Suprapubic skin (tissue), 4 donors: ENCODE measurements around the gene C14orf119. TPM values are rescaled to one million over a fixed set of nuclear protein-coding genes. Genes with fewer than 3 reads are reported as not detected.
"Not testable (repeated sequence)": the region's sequence is repeated elsewhere in the genome, so short reads cannot be mapped to it uniquely, and the experiment has no call there.

Source experiments
- DNase-seq, 2 donors: peaks; one replicate each; pipeline ENCODE4 v3.0.0-alpha.2; 2019; ENCODE audit warnings: low spot score in 2 of 2
- H3K27ac ChIP-seq: fragments of 200-600 bp; sonication (generic); one replicate; pipeline ENCODE4 v1.5.1; 2019
- H3K27me3 ChIP-seq: fragments of 200-600 bp; sonication (generic); one replicate; pipeline ENCODE4 v1.5.1; 2019
- H3K36me3 ChIP-seq: fragments of 200-600 bp; sonication (generic); one replicate; pipeline ENCODE4 v1.5.1; 2019
- H3K4me1 ChIP-seq: fragments of 200-600 bp; sonication (generic); one replicate; pipeline ENCODE4 v1.5.1; 2019
- H3K4me3 ChIP-seq: fragments of 200-600 bp; sonication (generic); one replicate; pipeline ENCODE4 v1.5.1; 2019; ENCODE audit warnings: mild to moderate bottlenecking
- H3K9me3 ChIP-seq: fragments of 200-600 bp; sonication (generic); one replicate; pipeline ENCODE4 v1.5.1; 2019
- EP300 ChIP-seq: sonication (generic); formaldehyde crosslinking; IDR thresholded peaks from one replicate; pipeline ENCODE4 v1.6.1; 2017; ENCODE audit warnings: antibody characterized with exemption
- POLR2A ChIP-seq, 2 donors: fragments of 450-650 bp; IDR thresholded peaks; one replicate each; pipeline ENCODE4 v1.6.1; 2017; ENCODE audit warnings: antibody characterized with exemption in 2 of 2, mild to moderate bottlenecking in 2 of 2, moderate library complexity in 2 of 2
- POLR2AphosphoS5 ChIP-seq, 3 donors: sonication (generic); formaldehyde crosslinking; IDR thresholded peaks; one replicate each; pipeline ENCODE4 v1.6.1; 2017; ENCODE audit warnings: antibody characterized with exemption in 3 of 3
- WGBS: methylation state at CpG from one replicate; pipeline ENCODE4 v1.1.5; 2018; 5-methylcytosine and 5-hydroxymethylcytosine counted together
- total RNA-seq, 4 donors: library from RNA; depleted of rRNA; stranded (reverse); fragments of >200 nt; gene quantifications; one replicate each; pipeline ENCODE4 v1.1.0, GENCODE V29; 2016
- TF ChIP-seq, protein P1 (sequence below), 2 donors: fragments of 200-600 bp in 1 of 2; fragments of 450-650 bp in 1 of 2; sonication (generic) in 1 of 2; IDR thresholded peaks; one replicate each; pipeline ENCODE4 v1.5.1; 2016 to 2019; ENCODE audit warnings: antibody characterized with exemption in 2 of 2, mild to moderate bottlenecking in 1 of 2, moderate library complexity in 1 of 2

The C14orf119 gene
- total RNA-seq, 4 donors from 2014 or later, result 10.1 to 22.7 (median 18.6) TPM

DNA sequence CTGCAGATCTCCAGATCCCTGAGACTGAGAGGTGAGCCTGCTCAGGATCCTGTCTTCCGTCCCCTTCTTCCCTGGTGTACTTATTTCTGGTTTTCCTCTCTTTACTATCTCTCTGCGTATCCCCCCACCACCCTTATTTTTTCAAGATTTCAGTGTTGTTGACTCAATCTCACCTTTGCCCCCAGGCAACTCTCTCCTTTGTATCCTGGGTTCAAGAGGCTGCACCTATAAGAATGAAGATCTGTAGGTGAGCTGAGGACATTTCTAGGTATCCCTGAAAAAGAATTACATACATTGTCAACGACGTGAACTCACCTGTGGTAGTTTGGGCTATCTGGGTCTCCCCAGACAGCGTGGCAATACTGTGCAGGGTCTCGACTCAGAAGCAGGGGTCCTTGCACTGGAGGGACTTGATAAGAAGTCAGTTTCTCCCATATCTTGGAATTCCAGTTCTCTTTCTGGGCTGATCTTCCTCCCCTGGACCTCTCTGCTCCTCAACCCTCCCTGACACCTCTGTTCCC, 8.8 kb downstream of the C14orf119 start:
- H3K27ac ChIP-seq, result no peak overlapping the region
- no peak for DNase-seq
- TF ChIP-seq, protein P1, sequence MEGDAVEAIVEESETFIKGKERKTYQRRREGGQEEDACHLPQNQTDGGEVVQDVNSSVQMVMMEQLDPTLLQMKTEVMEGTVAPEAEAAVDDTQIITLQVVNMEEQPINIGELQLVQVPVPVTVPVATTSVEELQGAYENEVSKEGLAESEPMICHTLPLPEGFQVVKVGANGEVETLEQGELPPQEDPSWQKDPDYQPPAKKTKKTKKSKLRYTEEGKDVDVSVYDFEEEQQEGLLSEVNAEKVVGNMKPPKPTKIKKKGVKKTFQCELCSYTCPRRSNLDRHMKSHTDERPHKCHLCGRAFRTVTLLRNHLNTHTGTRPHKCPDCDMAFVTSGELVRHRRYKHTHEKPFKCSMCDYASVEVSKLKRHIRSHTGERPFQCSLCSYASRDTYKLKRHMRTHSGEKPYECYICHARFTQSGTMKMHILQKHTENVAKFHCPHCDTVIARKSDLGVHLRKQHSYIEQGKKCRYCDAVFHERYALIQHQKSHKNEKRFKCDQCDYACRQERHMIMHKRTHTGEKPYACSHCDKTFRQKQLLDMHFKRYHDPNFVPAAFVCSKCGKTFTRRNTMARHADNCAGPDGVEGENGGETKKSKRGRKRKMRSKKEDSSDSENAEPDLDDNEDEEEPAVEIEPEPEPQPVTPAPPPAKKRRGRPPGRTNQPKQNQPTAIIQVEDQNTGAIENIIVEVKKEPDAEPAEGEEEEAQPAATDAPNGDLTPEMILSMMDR (IDR thresholded peaks at IDR 0.05), result no peak
- TF ChIP-seq EP300 (no peak), POLR2A (IDR thresholded peaks at IDR 0.05) (no peak), POLR2AphosphoS5 (IDR thresholded peaks at IDR 0.05) (no peak)
- no peaks in the 10 kb centered on the region for H3K36me3 ChIP-seq
- H3K4me1 ChIP-seq, result no peaks in the 10 kb centered on the region
- no peak overlapping the region for H3K4me3 ChIP-seq
- H3K27me3 ChIP-seq, result no peaks in the 10 kb centered on the region
- H3K9me3 ChIP-seq, result no peaks in the 10 kb centered on the region
- 92% methylated on average over 6 of the region's 6 CpGs for WGBS

DNA sequence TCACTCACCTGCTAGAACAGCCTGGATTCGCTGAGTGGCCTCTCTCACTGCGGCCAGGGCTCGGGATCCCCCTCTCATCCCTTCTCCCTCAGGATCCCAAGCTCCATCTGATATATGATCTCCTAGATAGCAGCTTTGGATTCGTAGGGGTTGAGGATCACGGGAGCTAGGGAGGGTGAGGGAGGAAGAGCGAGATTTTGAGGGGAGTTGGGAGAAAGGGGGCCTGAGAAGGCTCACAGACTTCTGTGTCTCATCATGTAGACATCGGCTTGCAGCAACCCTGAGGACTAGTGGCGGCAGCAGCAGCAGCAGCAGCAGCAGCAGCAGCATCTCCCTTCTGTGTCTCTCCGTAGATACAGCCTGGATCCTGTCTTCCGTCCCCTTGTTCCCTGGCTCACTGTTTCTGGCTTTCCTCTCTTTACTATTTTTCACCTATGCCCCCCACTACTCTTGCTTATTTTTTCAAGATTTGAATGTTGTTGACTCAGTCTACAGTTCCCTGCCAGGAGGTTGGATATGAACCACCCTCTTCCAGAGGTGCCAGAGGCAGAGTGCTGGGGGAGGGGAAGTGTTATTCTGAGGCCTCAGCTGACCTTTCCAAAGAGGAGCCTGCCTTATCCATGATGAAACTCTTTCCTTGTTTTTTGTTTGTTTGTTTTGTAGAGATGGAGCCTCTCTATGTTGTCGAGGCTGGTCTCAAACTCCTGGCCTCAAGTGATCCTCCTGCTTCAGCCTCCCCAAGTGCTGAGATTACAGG, 9.5 kb downstream of the C14orf119 start, which contains the start of gene CIROP:
Gene CIROP, minus strand, starts transcription at position 399 of the 757 bp plus-strand sequence. Its CDS starts 69 bp downstream, at position 330.
- TF ChIP-seq POLR2A (IDR thresholded peaks at IDR 0.05), result no peak
- TF ChIP-seq EP300, result no peak
- Histone ChIP-seq H3K27ac (no peak within 1 kb of the TSS), H3K4me3 (no peak within 1 kb of the TSS), H3K9me3 (no peaks in the 10 kb centered on the region), H3K27me3 (no peaks in the 10 kb centered on the region), H3K4me1 (no peaks in the 10 kb centered on the region), H3K36me3 (no peaks in the 10 kb centered on the region)
- 68% methylated on average over 11 of the region's 11 CpGs for WGBS
- peak in 1 of 2 donors; percentile 48 for DNase-seq

DNA sequence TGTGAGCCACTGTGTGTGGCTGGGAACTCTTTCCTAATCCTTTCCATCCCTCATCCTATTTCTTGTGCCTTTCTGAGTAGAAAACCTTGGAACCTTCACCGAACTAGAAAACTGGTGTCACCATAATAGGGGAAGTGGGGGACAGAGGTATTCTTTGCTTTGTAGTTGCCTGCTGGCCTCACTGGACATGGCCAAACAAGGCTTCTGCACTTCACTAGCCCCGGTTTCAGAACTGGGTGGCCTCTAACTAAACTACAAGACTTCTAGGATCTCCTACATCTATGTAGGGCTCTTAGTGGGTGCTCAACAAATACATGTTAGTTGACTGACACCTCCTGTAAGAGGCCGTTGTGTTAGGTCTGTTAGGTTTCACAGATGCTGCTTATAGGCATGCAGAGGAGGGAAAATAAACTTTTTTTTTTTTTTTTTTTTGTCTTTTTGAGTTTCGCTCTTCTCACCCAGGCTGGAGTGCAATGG, 10.1 kb downstream of the C14orf119 start:
- no peaks in the 10 kb centered on the region for H3K9me3 ChIP-seq
- no peak overlapping the region for H3K4me3 ChIP-seq
- no peak overlapping the region for H3K27ac ChIP-seq
- TF ChIP-seq, protein P1 (IDR thresholded peaks at IDR 0.05), result no peak
- TF ChIP-seq POLR2A (IDR thresholded peaks at IDR 0.05) (no peak), POLR2AphosphoS5 (IDR thresholded peaks at IDR 0.05) (no peak), EP300 (no peak)
- peaks cover 4% of the 10 kb centered on the region for H3K27me3 ChIP-seq
- no peaks in the 10 kb centered on the region for H3K4me1 ChIP-seq
- no peak for DNase-seq
- H3K36me3 ChIP-seq, result no peaks in the 10 kb centered on the region
- 93% methylated on average over 4 of the region's 4 CpGs for WGBS

DNA sequence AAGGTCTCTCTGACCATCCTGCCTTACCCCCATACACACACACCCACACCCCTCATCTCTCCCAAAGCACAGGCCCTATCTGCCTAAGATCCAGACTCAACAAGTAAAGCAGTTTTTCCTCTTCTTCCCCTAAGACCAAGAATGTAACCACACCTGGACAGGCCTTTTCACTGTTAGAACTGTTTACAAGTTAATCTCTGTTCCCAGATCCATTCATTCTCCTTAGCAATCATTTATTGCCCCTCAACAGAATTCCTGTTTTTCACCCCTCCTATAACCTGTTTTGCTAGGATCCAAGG, 11.4 kb downstream of the C14orf119 start:
- TF ChIP-seq POLR2AphosphoS5 (IDR thresholded peaks at IDR 0.05) (no peak), EP300 (no peak), POLR2A (IDR thresholded peaks at IDR 0.05) (no peak)
- TF ChIP-seq, protein P1 (IDR thresholded peaks at IDR 0.05), result no peak
- Histone ChIP-seq H3K27ac (no peak overlapping the region), H3K4me3 (no peak overlapping the region), H3K36me3 (no peaks in the 10 kb centered on the region), H3K9me3 (no peaks in the 10 kb centered on the region), H3K4me1 (no peaks in the 10 kb centered on the region), H3K27me3 (peaks cover 17% of the 10 kb centered on the region)
- no peak for DNase-seq

DNA sequence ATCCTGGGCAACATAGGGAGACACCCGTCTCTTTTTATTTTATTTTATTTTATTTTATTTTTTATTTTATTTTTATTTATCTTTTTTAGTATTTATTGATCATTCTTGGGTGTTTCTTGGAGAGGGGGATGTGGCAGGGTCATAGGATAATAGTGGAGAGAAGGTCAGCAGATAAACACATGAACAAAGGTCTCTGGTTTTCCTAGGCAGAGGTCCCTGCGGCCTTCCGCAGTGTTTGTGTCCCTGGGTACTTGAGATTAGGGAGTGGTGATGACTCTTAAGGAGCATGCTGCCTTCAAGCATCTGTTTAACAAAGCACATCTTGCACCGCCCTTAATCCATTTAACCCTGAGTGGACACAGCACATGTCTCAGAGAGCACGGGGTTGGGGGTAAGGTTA, 12.3 kb downstream of the C14orf119 start:
- H3K27ac ChIP-seq, H3K9me3 ChIP-seq, DNase-seq, H3K4me3 ChIP-seq, H3K36me3 ChIP-seq, H3K4me1 ChIP-seq: not testable (repeated sequence)
- WGBS, result 85% methylated on average over 5 of the region's 5 CpGs
- H3K27me3 ChIP-seq, result peaks cover 26% of the 10 kb centered on the region

DNA sequence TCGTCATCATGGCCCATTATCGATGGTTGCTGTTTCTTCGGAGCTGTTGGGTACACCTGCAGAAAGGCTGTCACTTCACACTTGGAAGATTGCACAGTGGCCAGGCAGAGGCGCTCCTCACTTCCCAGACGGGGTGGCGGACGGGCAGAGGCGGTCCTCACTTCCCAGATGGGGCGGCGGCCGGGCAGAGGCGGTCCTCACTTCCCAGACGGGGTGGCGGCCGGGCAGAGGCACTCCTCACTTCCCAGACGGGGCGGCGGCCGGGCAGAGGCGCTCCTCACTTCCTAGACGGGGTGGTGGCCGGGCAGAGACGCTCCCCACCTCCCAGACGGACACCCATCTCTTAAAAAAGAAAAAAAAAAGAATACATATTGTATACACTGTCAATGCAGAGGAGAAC, 12.9 kb downstream of the C14orf119 start:
- not testable (repeated sequence) for H3K4me3 ChIP-seq, H3K9me3 ChIP-seq, H3K27ac ChIP-seq, H3K36me3 ChIP-seq, H3K4me1 ChIP-seq
- WGBS, result 85% methylated on average over 24 of the region's 24 CpGs
- peaks cover 31% of the 10 kb centered on the region for H3K27me3 ChIP-seq
- DNase-seq, result peak in 1 of 2 donors; percentile 37
